OCI-LY3 (cell line): ENCODE results near the gene SPATA24.
"Not testable (repeated sequence)": the region's sequence is repeated elsewhere in the genome, so short reads cannot be mapped to it uniquely, and the experiment has no call there.

Experiments used
- H2AFZ ChIP-seq: fragments of 200-600, 300-600 bp; shearing (Covaris generic); 2 replicates; pipeline ENCODE4 v1.6.0; 2014; ENCODE audit warnings: antibody characterized with exemption, low read depth, low read length
- H3K27ac ChIP-seq: fragments of 200-600, 300-600 bp; sonication (generic); 2 replicates; pipeline ENCODE4 v1.5.1; 2014; ENCODE audit warnings: mild to moderate bottlenecking, low read length, moderate library complexity, mixed read lengths
- H3K27me3 ChIP-seq: fragments of 200-600, 300-600 bp; sonication (generic); 2 replicates; pipeline ENCODE4 v1.6.1; 2014; ENCODE audit warnings: low read depth, low read length, mixed read lengths
- H3K36me3 ChIP-seq: fragments of 200-600, 300-600 bp; sonication (generic); replicated peaks from 2 replicates; pipeline ENCODE3; 2014; ENCODE audit warnings: low read depth, low read length, mixed read lengths
- H3K4me1 ChIP-seq: fragments of 300-600, 200-600 bp; sonication (generic); 2 replicates; pipeline ENCODE4 v1.6.1; 2014; ENCODE audit warnings: low read length, mixed read lengths
- H3K4me2 ChIP-seq: fragments of 200-600, 300-600 bp; sonication (generic); 2 replicates; pipeline ENCODE4 v1.6.1; 2014; ENCODE audit warnings: low read length, mixed read lengths
- H3K4me3 ChIP-seq: fragments of 300-600, 200-600 bp; sonication (generic); 2 replicates; pipeline ENCODE4 v1.5.1; 2014; ENCODE audit warnings: antibody characterized with exemption, mild to moderate bottlenecking, low read length, moderate library complexity
- H3K79me2 ChIP-seq: fragments of 300-600, 200-600 bp; shearing (Covaris generic); 2 replicates; pipeline ENCODE4 v1.6.1; 2014; ENCODE audit warnings: mild to moderate bottlenecking, low read length, mixed read lengths
- H3K9ac ChIP-seq: fragments of 300-600, 200-600 bp; shearing (Covaris generic); 2 replicates; pipeline ENCODE4 v1.6.0; 2014; ENCODE audit warnings: mild to moderate bottlenecking, low read length, moderate library complexity
- H3K9me3 ChIP-seq: fragments of 200-600, 300-600 bp; shearing (Covaris generic); 2 replicates; pipeline ENCODE4 v1.6.1; 2014; ENCODE audit warnings: low read length, mixed read lengths; ENCODE audit not compliant: insufficient read depth
- H4K20me1 ChIP-seq: fragments of 200-600, 300-600 bp; sonication (generic); 2 replicates; pipeline ENCODE4 v1.6.1; 2016; ENCODE audit warnings: low read length, mixed read lengths; ENCODE audit not compliant: insufficient read depth
- CTCF ChIP-seq: fragments of 200-600, 300-600 bp; sonication (generic); IDR thresholded peaks from 2 replicates; pipeline ENCODE4 v1.5.1; 2014; ENCODE audit warnings: antibody characterized with exemption, low read length, low read depth
- EZH2phosphoT487 ChIP-seq: fragments of 200-600 bp; shearing (Covaris generic); IDR thresholded peaks from 2 replicates; pipeline ENCODE4 v1.6.1; 2018; ENCODE audit warnings: antibody characterized with exemption, mixed run types, low read depth

The SPATA24 gene

GRCh38 chr5:139360384-139360783, 43.5 kb downstream of the SPATA24 start:
- Histone ChIP-seq H3K79me2 (peaks cover 33% of the 10 kb centered on the region), H3K27me3 (no peaks in the 10 kb centered on the region), H3K4me2 (no peak overlapping the region), H3K36me3 (peaks cover 8% of the 10 kb centered on the region), H3K9me3 (no peaks in the 10 kb centered on the region), H4K20me1 (peaks cover 17% of the 10 kb centered on the region; the same call in 1 of the 2 replicates), H3K27ac (no peak overlapping the region), H3K4me3 (no peak overlapping the region), H2AFZ (no peak overlapping the region), H3K4me1 (no peaks in the 10 kb centered on the region), H3K9ac (no peak overlapping the region)
- no peak for TF ChIP-seq EZH2phosphoT487
- no peak for TF ChIP-seq CTCF

GRCh38 chr5:139358064-139358463, 45.8 kb downstream of the SPATA24 start:
- Histone ChIP-seq H3K4me3 (no peak overlapping the region), H3K36me3 (no peaks in the 10 kb centered on the region), H3K27ac (no peak overlapping the region), H3K9ac (no peak overlapping the region), H3K27me3 (no peaks in the 10 kb centered on the region), H4K20me1 (peaks cover 26% of the 10 kb centered on the region; the same call in 1 of the 2 replicates), H3K4me2 (no peak overlapping the region), H3K4me1 (no peaks in the 10 kb centered on the region), H2AFZ (no peak overlapping the region), H3K79me2 (peaks cover 40% of the 10 kb centered on the region), H3K9me3 (no peaks in the 10 kb centered on the region)
- TF ChIP-seq CTCF: no peak
- no peak for TF ChIP-seq EZH2phosphoT487

GRCh38 chr5:139355900-139356299, 48.0 kb downstream of the SPATA24 start:
- H3K9ac ChIP-seq, H3K27me3 ChIP-seq, H3K27ac ChIP-seq, H3K9me3 ChIP-seq, H3K36me3 ChIP-seq, H3K4me3 ChIP-seq, H2AFZ ChIP-seq, H3K4me2 ChIP-seq, H3K4me1 ChIP-seq: not testable (repeated sequence)
- H3K79me2 ChIP-seq: peaks cover 46% of the 10 kb centered on the region
- peaks cover 32% of the 10 kb centered on the region; the same call in 1 of the 2 replicates for H4K20me1 ChIP-seq

- H3K27me3 ChIP-seq: no peaks in the 10 kb centered on the region
- no peak overlapping the region for H2AFZ ChIP-seq
- peaks cover 34% of the 10 kb centered on the region; the same call in 1 of the 2 replicates for H4K20me1 ChIP-seq
- H3K4me2 ChIP-seq: no peak overlapping the region
- no peak overlapping the region for H3K4me3 ChIP-seq
- no peaks in the 10 kb centered on the region for H3K9me3 ChIP-seq
- no peaks in the 10 kb centered on the region for H3K36me3 ChIP-seq
- no peak overlapping the region for H3K27ac ChIP-seq
- peaks cover 44% of the 10 kb centered on the region for H3K79me2 ChIP-seq
- no peak overlapping the region for H3K9ac ChIP-seq
- TF ChIP-seq CTCF (no peak), EZH2phosphoT487 (no peak)
- no peaks in the 10 kb centered on the region for H3K4me1 ChIP-seq
Observed at GRCh38 chr5:139354186-139354585, 49.7 kb downstream of the SPATA24 start.

GRCh38 chr5:139347863-139348262, 56.0 kb downstream of the SPATA24 start:
- not testable (repeated sequence) for H3K9ac ChIP-seq, H3K36me3 ChIP-seq, H3K4me1 ChIP-seq, H2AFZ ChIP-seq, H3K27me3 ChIP-seq, H3K4me3 ChIP-seq, H3K9me3 ChIP-seq, H3K27ac ChIP-seq, H3K4me2 ChIP-seq
- Histone ChIP-seq H4K20me1 (peaks cover 31% of the 10 kb centered on the region), H3K79me2 (peaks cover 76% of the 10 kb centered on the region)
